T-helper 1 cell treated with Interleukin-12 subunit alpha and Interleukin-12 subunit beta and Interleukin-4 antibody, amounts not matched to agents 30 ng/mL and 1 ng/mL, for 36 hours (primary cell): Measurements from ENCODE around the gene STXBP4. TPM values are rescaled to one million over a fixed set of nuclear protein-coding genes. Genes with fewer than 3 reads are reported as not detected.

Experiments used
- intact Hi-C: fragments of 100-400 bp; cut with micrococcal nuclease; formaldehyde crosslinking; loops from one replicate; pipeline ENCODE4 v1.15.1; 2024
- total RNA-seq: library from RNA; stranded (reverse); gene quantifications from 2 replicates; pipeline ENCODE4 v1.2.3, GENCODE V29; 2022

Gene STXBP4
- total RNA-seq, result 8.9 TPM in 2 replicates

- intact Hi-C loops, result loop anchor here (1.0 to 5.0 kb wide), 13 partner anchors 25 to 1814 kb away; partner anchors contain the start of genes HLF, PCTP, SMIM36 and TOM1L1
These were observed at the start of gene STXBP4, which contains the start of gene COX11 for GRCh38 chr17:54968262-54968987. Gene STXBP4 (plus strand): TSS chr17:54968765. CDS start chr17:54986220, 17,455 bp downstream. Gene COX11 (minus strand): TSS chr17:54968654. CDS start chr17:54968646, 8 bp downstream.

GRCh38 chr17:54919425-54919824 lies 49.1 kb upstream of the STXBP4 start:
- intact Hi-C loops, result no loop called here

GRCh38 chr17:54920819-54921218 lies 47.7 kb upstream of the STXBP4 start:
- intact Hi-C loops, result no loop called here

- intact Hi-C loops, result no loop called here
These were observed 44.2 kb upstream of the STXBP4 start for GRCh38 chr17:54924405-54924804.

- intact Hi-C loops, result no loop called here
These were observed 41.0 kb upstream of the STXBP4 start for GRCh38 chr17:54927525-54927924.

- intact Hi-C loops, result no loop called here
These were observed 35.9 kb upstream of the STXBP4 start for GRCh38 chr17:54932711-54933110.

- intact Hi-C loops, result no loop called here
These were observed 34.6 kb upstream of the STXBP4 start for GRCh38 chr17:54933921-54934320.

GRCh38 chr17:54935471-54935870 lies 33.1 kb upstream of the STXBP4 start:
- intact Hi-C loops, result no loop called here

- intact Hi-C loops, result no loop called here
These were observed 31.5 kb upstream of the STXBP4 start for GRCh38 chr17:54937018-54937417.

GRCh38 chr17:54937426-54937825 lies 31.1 kb upstream of the STXBP4 start:
- intact Hi-C loops, result no loop called here

- intact Hi-C loops, result no loop called here
These were observed 27.3 kb upstream of the STXBP4 start for GRCh38 chr17:54941285-54941684.

GRCh38 chr17:54944796-54945195 lies 23.8 kb upstream of the STXBP4 start:
- intact Hi-C loops, result no loop called here

- intact Hi-C loops, result no loop called here
These were observed 23.3 kb upstream of the STXBP4 start for GRCh38 chr17:54945231-54945630.

GRCh38 chr17:54945671-54946070 lies 22.9 kb upstream of the STXBP4 start:
- intact Hi-C loops, result no loop called here

GRCh38 chr17:54947396-54947795 lies 21.2 kb upstream of the STXBP4 start:
- intact Hi-C loops, result no loop called here

- intact Hi-C loops, result no loop called here
These were observed 20.2 kb upstream of the STXBP4 start for GRCh38 chr17:54948380-54948779.

- intact Hi-C loops, result no loop called here
These were observed 18.4 kb upstream of the STXBP4 start for GRCh38 chr17:54950116-54950515.

- intact Hi-C loops, result no loop called here
These were observed 17.3 kb upstream of the STXBP4 start for GRCh38 chr17:54951286-54951685.

- intact Hi-C loops, result no loop called here
These were observed 11.8 kb upstream of the STXBP4 start for GRCh38 chr17:54956791-54957190.

GRCh38 chr17:54967621-54968261 lies 824 bp upstream of the STXBP4 start:
- intact Hi-C loops, result loop anchor here (1.0 to 5.0 kb wide), 13 partner anchors 26 to 1815 kb away; partner anchors contain the start of genes HLF, PCTP, SMIM36 and TOM1L1

- intact Hi-C loops, result loop anchor here (1.0 to 5.0 kb wide), 13 partner anchors 24 to 1813 kb away; partner anchors contain the start of genes HLF, PCTP, SMIM36 and TOM1L1
These were observed 395 bp downstream of the STXBP4 start for GRCh38 chr17:54968988-54969332.
